Activated CD4-positive, alpha-beta memory T cell treated with anti-CD3 and anti-CD28 coated beads for 36 hours (primary cell): ENCODE measurements around the gene RNU1-2. TPM values are rescaled to one million over a fixed set of nuclear protein-coding genes. Genes with fewer than 3 reads are reported as not detected.
"Not testable (repeated sequence)": the region's sequence is repeated elsewhere in the genome, so short reads cannot be mapped to it uniquely, and the experiment has no call there.

Source experiments
- CTCF ChIA-PET: fragments of 350-600 bp; sonication (Branson Sonifier 250); formaldehyde crosslinking; loops from one replicate; lab custom pipeline; 2021; ENCODE audit warnings: antibody characterized with exemption, inconsistent platforms; lab: Charles Lee
- POLR2A ChIA-PET: fragments of 350-600 bp; sonication (Branson Sonifier 250); formaldehyde crosslinking; loops from one replicate; lab custom pipeline; 2021; ENCODE audit warnings: antibody characterized with exemption; lab: Charles Lee
- DNase-seq: peaks from one replicate; pipeline ENCODE4 v3.0.0-alpha.2; 2020
- H3K27ac Mint-ChIP-seq: one replicate; pipeline ENCODE4 v1.8.0; 2021; ENCODE audit warnings: mixed read lengths
- H3K27me3 Mint-ChIP-seq: one replicate; pipeline ENCODE4 v1.8.0; 2021; ENCODE audit warnings: mixed read lengths
- H3K36me3 Mint-ChIP-seq: one replicate; pipeline ENCODE4 v1.8.0; 2021; ENCODE audit warnings: mixed read lengths
- H3K4me1 Mint-ChIP-seq: one replicate; pipeline ENCODE4 v1.8.0; 2021; ENCODE audit warnings: low read depth, mixed read lengths
- H3K4me3 Mint-ChIP-seq: one replicate; pipeline ENCODE4 v1.8.0; 2021; ENCODE audit warnings: mild to moderate bottlenecking, mixed read lengths
- H3K9me3 Mint-ChIP-seq: one replicate; pipeline ENCODE4 v1.8.0; 2021; ENCODE audit warnings: mixed read lengths
- intact Hi-C: fragments of 100-400 bp; cut with micrococcal nuclease; formaldehyde crosslinking; loops from one replicate; pipeline ENCODE4 v1.15.1; 2023
- total RNA-seq, 2 experiments: library from RNA; stranded (reverse); gene quantifications; one replicate each; pipeline ENCODE4 v1.2.3, GENCODE V29; 2021

Gene RNU1-2
- total RNA-seq, 2 experiments from 2014 or later: 1,390 to 1,409 TPM

DNA sequence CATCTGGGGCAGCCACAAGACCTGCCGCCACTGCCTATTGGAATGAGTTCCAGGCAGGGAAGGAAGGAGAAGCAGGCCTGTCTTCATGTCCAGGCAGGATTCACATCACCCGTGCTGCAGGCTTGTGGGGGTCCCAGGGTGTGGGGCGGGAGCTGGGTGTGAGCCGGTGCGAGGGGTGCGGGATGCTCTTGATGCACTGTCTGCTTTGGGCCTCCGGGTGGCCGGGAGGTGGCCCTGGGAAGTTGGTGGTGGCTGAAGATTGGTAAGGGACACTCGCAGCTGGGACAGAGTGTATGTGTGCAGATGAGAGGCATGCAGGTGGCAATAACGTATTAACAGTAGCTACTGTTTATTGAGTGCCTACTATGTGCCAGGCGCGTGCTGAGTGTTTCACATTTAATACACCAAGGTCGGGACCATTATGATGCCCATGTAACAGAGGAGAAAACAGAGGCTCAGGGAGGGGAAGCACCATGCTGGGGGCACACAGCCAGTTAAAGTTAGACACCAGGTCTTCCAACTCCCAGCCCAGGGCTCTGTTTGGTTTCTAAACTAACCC, 29.2 kb downstream of the RNU1-2 start:
- Mint-ChIP-seq H3K36me3 (no peaks in the 10 kb centered on the region), H3K27ac (no peak overlapping the region), H3K4me3 (no peak overlapping the region), H3K27me3 (no peaks in the 10 kb centered on the region), H3K4me1 (peaks cover 16% of the 10 kb centered on the region), H3K9me3 (no peaks in the 10 kb centered on the region)
- ChIA-PET CTCF (no interaction called here), POLR2A (no interaction called here)
- intact Hi-C loops: no loop called here
- no peak for DNase-seq

DNA sequence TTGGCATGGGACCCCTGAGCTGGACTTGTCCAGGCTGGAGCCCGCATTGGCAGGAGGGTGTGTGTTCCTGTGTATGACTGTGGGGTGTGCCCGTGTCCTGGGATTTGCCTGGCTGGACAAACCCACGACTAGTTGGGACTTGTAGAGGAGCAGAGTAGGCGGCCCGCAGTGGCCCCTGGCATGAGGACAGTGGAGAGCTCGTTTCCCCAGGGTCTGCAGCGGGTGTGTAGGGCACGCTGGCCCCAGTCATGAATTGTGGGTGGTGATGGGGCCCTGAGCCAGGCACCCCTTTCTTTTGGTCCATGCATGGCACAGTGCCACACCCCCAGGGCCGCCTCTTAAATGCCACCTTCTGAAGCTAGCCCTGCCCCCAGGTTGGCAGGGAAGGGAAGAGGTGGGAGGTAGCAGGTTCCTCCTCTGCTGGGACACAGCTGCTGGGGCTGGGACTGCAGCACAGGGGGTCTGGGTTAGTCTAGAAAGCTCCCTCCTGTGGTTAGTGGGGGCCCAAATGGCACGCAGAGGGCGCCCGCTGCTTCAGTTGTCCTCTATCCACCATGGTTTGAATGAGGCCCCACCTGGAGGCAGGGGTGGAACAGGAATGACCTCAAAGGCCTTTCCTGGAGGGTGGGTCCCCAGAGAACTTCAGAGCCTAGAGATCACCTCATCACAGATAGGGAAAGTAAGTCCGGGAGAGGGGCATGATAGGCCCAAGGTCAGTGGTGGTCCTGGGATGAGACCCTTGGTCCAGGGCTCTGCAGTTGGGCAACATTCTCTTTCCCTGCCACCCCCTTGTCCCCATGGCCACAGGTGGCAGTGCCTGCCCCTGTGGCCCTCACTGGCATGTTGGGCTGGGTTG, 30.1 kb downstream of the RNU1-2 start:
- DNase-seq: no peak
- CTCF ChIA-PET: no interaction called here
- POLR2A ChIA-PET: no interaction called here
- Mint-ChIP-seq H3K27me3 (no peaks in the 10 kb centered on the region), H3K9me3 (no peaks in the 10 kb centered on the region), H3K36me3 (no peaks in the 10 kb centered on the region), H3K4me3 (no peak overlapping the region), H3K4me1 (peaks cover 15% of the 10 kb centered on the region), H3K27ac (no peak overlapping the region)
- intact Hi-C loops: no loop called here

GRCh38 chr1:16926491-16927073, 30.8 kb downstream of the RNU1-2 start:
- intact Hi-C loops: no loop called here
- Mint-ChIP-seq H3K36me3 (no peaks in the 10 kb centered on the region), H3K27me3 (no peaks in the 10 kb centered on the region), H3K4me3 (no peak overlapping the region), H3K27ac (no peak overlapping the region), H3K4me1 (peaks cover 9% of the 10 kb centered on the region), H3K9me3 (no peaks in the 10 kb centered on the region)
- ChIA-PET CTCF (no interaction called here), POLR2A (no interaction called here)
- DNase-seq: no peak

DNA sequence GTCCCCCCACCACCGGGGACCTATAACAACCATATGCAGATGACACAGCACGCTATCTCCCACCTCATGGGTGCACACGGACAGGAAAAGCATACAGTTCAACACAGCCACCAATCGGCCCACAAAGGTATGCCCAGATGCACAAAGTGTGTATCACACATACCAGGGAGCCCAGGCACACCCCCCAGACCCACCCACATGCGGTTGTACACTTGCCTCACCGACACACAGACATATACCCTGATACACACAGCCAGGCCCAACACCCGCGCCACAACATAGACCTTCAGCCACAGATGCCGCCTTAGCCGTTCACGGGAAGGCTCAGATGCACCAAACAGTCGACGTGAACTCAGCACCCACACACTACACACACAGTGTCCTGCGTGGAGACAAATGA, 31.5 kb downstream of the RNU1-2 start:
- intact Hi-C loops: no loop called here
- no peak overlapping the region for H3K4me3 Mint-ChIP-seq
- H3K4me1 Mint-ChIP-seq: peaks cover 2% of the 10 kb centered on the region
- H3K27ac Mint-ChIP-seq: no peak overlapping the region
- ChIA-PET CTCF (interaction anchor here (0.6 kb wide), 1 partner anchor 24 kb away, joined by 3 read pairs; no protein-coding TSS in a partner anchor), POLR2A (no interaction called here)
- DNase-seq: no peak
- no peaks in the 10 kb centered on the region for H3K36me3 Mint-ChIP-seq
- H3K27me3 Mint-ChIP-seq: no peaks in the 10 kb centered on the region
- no peaks in the 10 kb centered on the region for H3K9me3 Mint-ChIP-seq

DNA sequence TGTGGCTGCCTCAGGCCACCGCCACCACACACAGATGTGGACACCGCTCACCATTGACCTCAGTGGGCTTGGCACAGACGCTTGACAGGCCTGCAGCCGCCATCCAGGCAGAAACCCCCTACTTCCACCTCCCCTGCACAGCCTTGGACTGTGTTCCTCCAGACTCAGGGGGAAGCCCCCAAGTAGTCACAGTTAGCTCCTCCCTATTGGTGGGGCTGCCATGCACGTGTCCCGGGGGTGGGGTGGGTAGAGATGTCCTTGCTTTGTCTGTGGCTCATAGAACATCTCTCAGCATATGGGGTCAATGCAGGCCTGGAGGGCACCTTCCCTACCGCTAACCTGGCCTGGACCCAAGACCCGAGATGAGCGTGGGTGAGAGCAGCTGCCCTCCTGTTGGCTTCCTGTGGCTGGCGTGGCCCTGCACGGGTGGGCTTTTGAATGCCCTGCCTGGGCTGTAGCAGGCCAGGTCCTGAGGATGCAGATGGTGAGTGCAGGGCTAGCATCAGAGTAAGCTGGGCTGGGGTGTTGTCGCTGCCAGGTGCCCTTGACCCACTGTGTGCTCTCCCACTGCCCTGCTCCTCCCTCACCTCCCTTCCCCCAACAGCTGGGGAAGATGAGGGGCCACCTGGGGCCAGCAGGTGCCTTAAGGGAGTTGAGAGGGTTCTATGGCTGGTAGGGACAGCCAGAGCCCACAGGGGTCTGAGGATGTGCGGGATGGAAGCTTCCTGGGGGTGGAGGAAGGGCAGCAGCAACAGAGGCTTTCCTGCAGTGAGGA, 32.1 kb downstream of the RNU1-2 start:
- intact Hi-C loops: no loop called here
- Mint-ChIP-seq H3K4me3 (no peak overlapping the region), H3K4me1 (no peaks in the 10 kb centered on the region), H3K27me3 (no peaks in the 10 kb centered on the region), H3K9me3 (no peaks in the 10 kb centered on the region), H3K36me3 (no peaks in the 10 kb centered on the region), H3K27ac (no peak overlapping the region)
- POLR2A ChIA-PET: no interaction called here
- CTCF ChIA-PET: interaction anchor here (0.6 kb wide), 1 partner anchor 24 kb away, joined by 3 read pairs; no protein-coding TSS in a partner anchor
- DNase-seq: no peak

DNA sequence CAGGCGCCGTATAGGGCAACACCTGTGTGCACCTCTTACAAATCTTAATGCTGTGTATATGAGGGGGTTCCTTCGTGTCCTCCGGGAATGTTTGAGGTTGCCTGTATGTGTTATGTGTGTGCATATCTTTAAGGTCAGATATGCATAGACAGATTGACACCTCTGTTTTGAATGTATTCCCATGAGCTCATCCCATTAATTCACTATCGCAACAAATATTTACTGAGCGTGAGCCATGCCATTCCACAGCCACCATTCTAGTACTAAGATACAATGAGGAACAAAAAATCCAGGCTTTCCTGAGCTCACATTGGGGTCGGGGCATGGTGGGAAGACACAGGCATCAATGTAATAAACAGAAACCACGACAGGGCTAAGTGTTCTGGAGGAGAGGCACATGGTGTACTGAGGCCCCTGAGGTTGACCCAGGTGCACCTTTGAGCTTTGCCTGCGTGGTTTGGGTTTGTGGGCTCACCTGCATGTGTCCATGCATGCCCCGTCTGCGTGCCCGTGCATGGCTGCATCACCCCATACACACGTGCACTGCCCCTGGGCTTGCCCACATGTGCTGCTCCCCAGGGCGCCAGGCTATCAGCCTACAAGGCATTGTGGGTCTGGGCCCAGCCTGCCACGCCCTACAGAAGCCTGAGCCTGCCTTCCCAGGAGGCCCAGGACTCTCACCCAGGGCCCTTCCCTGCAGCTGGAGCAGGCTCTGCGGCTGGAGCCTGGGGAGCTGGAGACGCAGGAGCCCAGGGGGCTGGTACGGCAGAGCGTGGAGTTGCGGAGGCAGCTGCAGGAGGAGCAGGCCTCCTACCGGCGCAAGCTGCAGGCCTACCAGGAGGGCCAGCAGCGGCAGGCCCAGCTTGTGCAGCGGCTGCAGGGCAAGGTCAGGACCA, 33.6 kb downstream of the RNU1-2 start:
- DNase-seq, H3K9me3 Mint-ChIP-seq, H3K4me3 Mint-ChIP-seq, intact Hi-C loops, H3K36me3 Mint-ChIP-seq, H3K4me1 Mint-ChIP-seq, H3K27me3 Mint-ChIP-seq, POLR2A ChIA-PET, H3K27ac Mint-ChIP-seq: not testable (repeated sequence)
- CTCF ChIA-PET: interaction anchor here (1.0 kb wide), 1 partner anchor 31 kb away, joined by 3 read pairs; no protein-coding TSS in a partner anchor

DNA sequence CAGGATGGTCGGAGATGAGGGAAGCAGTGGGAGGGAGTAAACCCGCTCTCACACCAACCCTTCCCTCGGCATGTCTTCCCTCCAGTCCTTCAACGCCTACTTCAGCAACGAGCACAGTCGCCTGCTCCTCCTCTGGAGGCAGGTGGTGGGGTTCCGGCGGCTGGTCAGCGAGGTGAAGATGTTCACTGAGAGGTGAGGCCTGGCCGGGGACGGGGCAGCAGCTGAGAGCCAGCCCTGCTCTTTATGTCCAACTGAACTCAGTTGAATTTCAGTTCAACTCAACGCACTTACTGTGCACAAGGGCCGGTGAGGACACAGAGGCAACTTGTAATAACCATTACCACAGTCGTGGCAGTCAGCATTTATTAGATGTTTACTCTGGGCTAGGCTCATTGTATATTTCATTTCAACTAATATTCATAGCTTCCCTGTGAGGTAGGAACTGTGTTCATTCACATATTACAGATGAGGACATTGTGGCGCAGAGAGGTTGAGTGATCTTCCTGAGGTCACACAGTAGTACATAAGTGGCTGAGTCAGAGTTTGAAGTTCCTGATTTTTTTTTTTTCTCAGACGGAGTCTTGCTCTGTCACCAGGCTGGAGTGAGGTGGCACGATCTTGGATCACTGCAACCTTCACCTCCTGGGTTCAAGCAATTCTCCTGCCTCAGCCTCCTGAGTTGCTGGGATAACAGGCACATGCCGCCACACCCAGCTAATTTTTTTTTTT, 35.6 kb downstream of the RNU1-2 start:
- H3K4me3 Mint-ChIP-seq, H3K36me3 Mint-ChIP-seq, intact Hi-C loops, H3K27ac Mint-ChIP-seq, H3K9me3 Mint-ChIP-seq, H3K4me1 Mint-ChIP-seq, CTCF ChIA-PET, H3K27me3 Mint-ChIP-seq, DNase-seq, POLR2A ChIA-PET: not testable (repeated sequence)

- H3K27ac Mint-ChIP-seq, POLR2A ChIA-PET, H3K36me3 Mint-ChIP-seq, H3K4me1 Mint-ChIP-seq, CTCF ChIA-PET, DNase-seq, H3K9me3 Mint-ChIP-seq, H3K27me3 Mint-ChIP-seq, intact Hi-C loops, H3K4me3 Mint-ChIP-seq: not testable (repeated sequence)
These were observed 38.2 kb downstream of the RNU1-2 start for GRCh38 chr1:16933945-16934344.

DNA sequence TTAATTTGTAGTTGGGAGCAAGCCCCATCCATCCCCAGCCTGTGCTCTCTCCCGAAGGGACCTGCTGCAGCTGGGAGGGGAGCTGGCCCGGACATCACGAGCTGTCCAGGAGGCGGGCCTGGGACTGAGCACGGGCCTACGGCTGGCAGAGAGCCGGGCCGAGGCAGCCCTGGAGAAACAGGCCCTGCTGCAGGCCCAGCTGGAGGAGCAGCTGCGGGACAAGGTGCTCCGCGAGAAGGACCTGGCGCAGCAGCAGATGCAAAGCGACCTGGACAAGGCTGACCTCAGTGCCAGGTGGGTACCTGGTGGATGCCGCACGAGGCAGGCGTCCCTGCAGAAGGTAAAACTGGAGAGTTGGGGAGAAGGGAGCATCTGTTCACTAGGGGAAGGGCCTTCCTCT, 40.8 kb downstream of the RNU1-2 start:
- DNase-seq, H3K9me3 Mint-ChIP-seq, POLR2A ChIA-PET, intact Hi-C loops, H3K4me1 Mint-ChIP-seq, H3K27me3 Mint-ChIP-seq, H3K27ac Mint-ChIP-seq, H3K4me3 Mint-ChIP-seq, H3K36me3 Mint-ChIP-seq: not testable (repeated sequence)
- CTCF ChIA-PET: interaction anchor here (1.6 kb wide), 1 partner anchor 24 kb away, joined by 4 read pairs; no protein-coding TSS in a partner anchor

GRCh38 chr1:16938351-16939321, 42.9 kb downstream of the RNU1-2 start:
- intact Hi-C loops: no loop called here
- H3K9me3 Mint-ChIP-seq: no peaks in the 10 kb centered on the region
- no peak overlapping the region for H3K4me3 Mint-ChIP-seq
- POLR2A ChIA-PET: no interaction called here
- H3K36me3 Mint-ChIP-seq: peaks cover 4% of the 10 kb centered on the region
- H3K27me3 Mint-ChIP-seq: no peaks in the 10 kb centered on the region
- H3K27ac Mint-ChIP-seq: no peak overlapping the region
- CTCF ChIA-PET: no interaction called here
- DNase-seq: no peak
- no peaks in the 10 kb centered on the region for H3K4me1 Mint-ChIP-seq
